Forelimb muscle (tissue), 1 donor: ENCODE measurements around the gene EPN3. TPM values are rescaled to one million over a fixed set of nuclear protein-coding genes. Genes with fewer than 3 reads are reported as not detected.

Experiments used
- DNase-seq: peaks from one replicate; pipeline ENCODE4 v3.0.0-alpha.2; 2013; ENCODE audit warnings: low read depth
- polyA plus RNA-seq: library from polyadenylated mRNA; unstranded; fragments of 120-200 nt; gene quantifications from one replicate; pipeline ENCODE4 v1.2.1, GENCODE V29; 2013; ENCODE audit not compliant: insufficient read length

Gene EPN3
- polyA plus RNA-seq, 1 donor = 0.97 TPM

GRCh38 chr17:50508573-50509460 is 23.7 kb upstream of the EPN3 start:
- DNase-seq = peak; percentile 46

GRCh38 chr17:50511058-50511457 is 21.5 kb upstream of the EPN3 start:
- DNase-seq = no peak

GRCh38 chr17:50513495-50513894 is 19.0 kb upstream of the EPN3 start:
- no peak for DNase-seq

- DNase-seq = no peak
These were observed 18.1 kb upstream of the EPN3 start for GRCh38 chr17:50514388-50514787.

- no peak for DNase-seq
These were observed 17.4 kb upstream of the EPN3 start for GRCh38 chr17:50514936-50515702.

DNA sequence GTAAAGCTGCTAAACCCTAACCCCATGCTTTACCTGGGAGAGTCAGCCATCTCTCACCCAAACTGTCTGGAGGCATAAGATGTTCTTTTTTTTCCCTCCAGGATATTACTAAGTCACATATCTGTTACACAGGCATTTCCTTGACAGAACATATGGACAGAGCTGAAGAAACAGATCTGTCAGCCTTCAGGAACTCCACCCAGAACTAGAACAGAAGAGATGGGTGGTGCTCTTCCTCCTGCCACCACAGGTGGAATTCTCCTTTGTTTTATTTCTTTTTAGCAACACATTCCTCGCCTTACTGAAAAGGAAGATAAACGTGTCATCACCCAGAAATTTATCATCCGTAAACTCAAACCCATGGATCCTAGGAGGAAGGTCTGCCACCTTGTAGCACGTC is 15.5 kb upstream of the EPN3 start:
- DNase-seq = no peak

DNA sequence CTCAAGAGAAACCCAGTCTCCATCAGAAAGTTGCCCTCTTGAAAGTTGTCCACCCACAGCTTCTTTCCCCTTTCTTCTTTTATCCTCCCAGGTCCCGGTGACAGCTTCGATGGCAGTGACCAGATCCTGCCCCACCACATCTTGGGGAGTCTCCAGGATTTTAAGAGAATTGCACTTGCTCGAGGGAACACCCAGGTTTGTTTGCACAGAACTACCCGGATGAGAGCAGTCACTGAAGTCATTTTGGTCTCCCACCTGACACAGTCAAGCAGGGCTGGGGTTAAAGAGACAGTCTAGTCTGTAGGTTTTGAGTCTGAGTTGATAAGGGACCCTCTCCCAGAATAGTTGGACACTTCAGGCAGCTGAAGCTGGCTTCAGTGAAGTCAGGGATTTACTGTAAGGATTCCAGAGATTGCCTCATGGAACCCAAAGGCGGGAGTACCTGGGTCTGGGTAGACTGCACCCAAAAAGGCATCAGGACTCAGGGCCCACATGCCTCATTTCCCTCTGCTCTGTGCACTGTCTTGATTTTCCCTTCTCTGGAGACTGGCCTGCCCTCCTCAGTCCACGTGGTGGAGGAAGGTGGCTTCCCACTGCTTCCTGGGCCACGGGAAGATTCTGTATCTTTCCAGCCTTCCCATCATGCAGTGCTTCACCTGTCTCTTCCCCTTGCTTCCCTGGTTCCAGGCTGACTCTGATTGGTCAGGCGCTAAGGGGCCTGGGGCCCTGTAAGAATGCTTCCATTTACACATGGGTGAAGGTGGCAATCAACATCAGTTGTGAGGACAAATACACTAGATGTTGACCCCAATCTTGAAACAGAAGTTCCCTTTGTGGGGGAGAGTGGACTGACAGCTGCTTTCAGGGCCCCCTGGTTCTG is 14.8 kb upstream of the EPN3 start:
- DNase-seq = no peak

- DNase-seq = no peak
These were observed 14.0 kb upstream of the EPN3 start for GRCh38 chr17:50518384-50519023.

- DNase-seq = no peak
These were observed 13.2 kb upstream of the EPN3 start for GRCh38 chr17:50519141-50519834.

DNA sequence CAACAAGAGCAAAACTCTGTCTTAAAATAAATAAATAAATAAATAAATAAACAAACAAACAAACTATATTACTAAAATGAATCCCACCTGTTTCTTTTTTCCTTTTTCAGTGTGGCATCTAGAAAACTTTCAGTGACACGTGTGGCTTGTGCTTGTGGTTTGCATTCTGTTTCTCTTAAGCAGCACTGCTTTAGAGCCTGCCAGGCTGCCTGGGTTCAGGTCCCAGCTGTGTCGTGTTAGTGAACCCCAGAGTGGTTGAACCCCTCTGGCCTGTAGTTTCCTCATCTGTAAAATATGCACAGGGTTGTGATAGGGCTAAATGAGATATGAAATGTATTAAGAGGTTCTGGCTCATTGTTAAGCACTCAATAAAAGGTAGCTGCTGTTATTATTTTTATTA is 12.1 kb upstream of the EPN3 start:
- DNase-seq = no peak

- no peak for DNase-seq
These were observed 11.0 kb upstream of the EPN3 start for GRCh38 chr17:50521514-50521913.

DNA sequence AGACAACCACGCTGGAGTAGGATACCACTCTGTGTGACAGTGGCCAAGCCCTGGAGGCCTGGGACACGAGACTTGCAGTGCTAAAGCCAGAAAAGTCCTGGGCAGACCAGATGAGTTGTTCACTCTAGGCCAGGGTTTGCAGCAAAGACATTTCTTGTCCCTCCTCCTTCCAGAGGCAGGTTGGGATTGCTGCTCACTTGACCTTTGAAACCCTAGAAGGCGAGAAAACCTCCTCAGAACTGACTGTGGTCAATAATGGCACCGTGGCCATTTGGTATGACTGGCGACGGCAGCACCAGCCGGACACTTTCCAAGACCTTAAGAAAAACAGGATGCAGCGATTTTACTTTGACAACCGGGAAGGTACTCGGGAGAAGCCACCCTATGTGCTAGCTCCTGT is 9.8 kb upstream of the EPN3 start:
- no peak for DNase-seq

DNA sequence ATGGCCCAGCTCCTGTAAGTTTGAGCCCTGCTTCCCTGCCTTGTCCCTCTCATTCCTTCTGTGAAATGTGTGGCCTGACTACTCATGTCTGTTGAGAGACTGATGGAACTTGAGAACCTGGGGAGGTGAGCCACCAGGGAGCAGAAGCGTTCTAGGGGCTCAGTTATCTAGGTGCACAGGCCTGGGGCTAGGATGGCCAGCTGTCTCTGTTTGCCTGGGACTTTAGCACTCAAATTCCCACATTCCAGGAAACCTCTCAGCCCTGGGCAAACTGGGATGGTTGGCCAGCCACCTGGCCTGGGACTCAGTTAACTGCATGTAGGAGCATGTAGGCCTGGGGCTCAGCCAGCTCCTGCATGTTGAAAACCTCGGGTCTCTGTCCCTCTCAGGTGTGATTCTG is 9.3 kb upstream of the EPN3 start:
- no peak for DNase-seq

DNA sequence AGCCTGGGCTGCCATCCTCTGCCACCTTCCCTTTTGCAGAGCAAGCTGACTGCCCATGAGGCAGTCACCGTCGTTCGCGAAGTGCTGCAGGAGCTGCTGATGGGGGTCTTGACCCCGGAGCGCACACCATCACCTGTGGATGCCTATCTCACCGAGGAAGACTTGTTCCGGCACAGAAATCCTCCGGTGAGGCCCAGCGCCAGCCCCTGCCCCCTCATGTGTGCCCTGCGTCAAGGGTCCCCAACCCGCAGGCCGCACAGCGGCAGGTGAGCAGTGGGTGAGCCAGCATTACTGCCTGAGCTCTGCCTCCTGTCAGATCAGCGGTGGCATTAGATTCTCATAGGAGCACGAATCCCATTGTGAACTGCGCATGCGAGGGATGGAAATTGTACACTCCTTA is 7.7 kb upstream of the EPN3 start:
- DNase-seq = no peak

- DNase-seq = no peak
These were observed 5.3 kb upstream of the EPN3 start for GRCh38 chr17:50527155-50527762.

DNA sequence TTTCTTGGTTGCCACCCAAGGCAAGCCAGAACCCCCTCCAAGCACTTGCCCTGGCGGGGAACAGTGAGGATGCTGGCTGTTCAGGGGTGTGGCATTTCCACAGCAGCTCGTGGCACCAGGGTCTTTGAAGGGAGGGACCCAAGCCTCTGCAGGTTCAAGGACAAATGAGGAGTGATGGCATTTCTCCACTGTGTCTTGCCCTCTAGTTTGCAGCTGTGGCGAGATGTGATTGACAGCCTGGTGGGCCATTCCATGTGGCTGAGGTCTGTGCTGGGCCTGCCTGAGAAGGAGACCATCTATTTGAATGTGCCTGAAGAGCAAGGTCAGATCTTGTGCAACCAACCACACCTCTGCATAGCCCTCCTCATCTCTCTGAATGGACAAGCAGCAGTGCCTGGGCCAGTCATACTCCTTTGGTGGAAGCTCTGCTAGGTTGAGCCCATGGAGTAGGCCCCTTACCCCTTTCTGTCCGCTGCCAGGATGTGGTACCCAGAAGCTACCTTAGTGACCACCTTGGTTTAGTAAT is 4.5 kb upstream of the EPN3 start:
- DNase-seq = no peak

DNA sequence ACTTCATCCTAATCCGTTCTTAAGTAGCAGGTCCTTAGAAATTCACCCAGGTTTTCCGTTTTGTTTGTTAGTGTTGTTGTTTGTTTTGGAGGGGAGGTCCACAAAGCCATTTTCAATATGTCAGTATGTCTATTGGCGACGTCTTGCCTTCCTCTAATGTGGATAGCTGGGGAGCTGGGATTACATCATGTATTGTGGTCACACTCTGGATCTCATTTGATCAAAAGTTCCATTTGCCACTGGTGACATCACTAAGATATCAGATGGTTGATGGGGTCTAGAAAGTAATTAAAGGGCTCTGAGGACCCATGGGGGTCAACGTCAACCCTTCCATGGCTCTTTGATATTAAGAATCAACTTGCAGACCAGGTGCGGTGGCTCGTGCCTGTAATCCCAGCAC is 2.7 kb upstream of the EPN3 start:
- no peak for DNase-seq

- DNase-seq = no peak
These were observed 1.0 kb upstream of the EPN3 start for GRCh38 chr17:50531428-50532025.

GRCh38 chr17:50533185-50533584 is 650 bp downstream of the EPN3 start:
- DNase-seq = no peak

GRCh38 chr17:50533720-50534148 is 1.2 kb downstream of the EPN3 start:
- DNase-seq = no peak
